Measurements from ENCODE around the gene COL6A1. TPM values are rescaled to one million over a fixed set of nuclear protein-coding genes. Genes with fewer than 3 reads are reported as not detected.
A peak's percentile ranks its signal among the peaks of the same experiment; 100 is the strongest.

The COL6A1 gene
- total RNA-seq, 1 experiment from 2014 or later, result 243 TPM

- Histone ChIP-seq H3K36me3 (replicated peaks; ENCODE audit: control insufficient read depth, insufficient read depth, low read length) (no peaks in the 10 kb centered on the region), H3K27me3 (ENCODE audit: control insufficient read depth, insufficient read depth, low read length) (no peaks in the 10 kb centered on the region), H3K4me3 (ENCODE audit: insufficient read depth, low read depth, low read length) (no peak overlapping the region)
- DNase-seq, result peak; percentile 63
These were observed 25.2 kb downstream of the COL6A1 start for GRCh38 chr21:46006547-46007491.

- Histone ChIP-seq H3K36me3 (replicated peaks; ENCODE audit: control insufficient read depth, insufficient read depth, low read length) (no peaks in the 10 kb centered on the region), H3K4me3 (ENCODE audit: insufficient read depth, low read depth, low read length) (no peak overlapping the region), H3K27me3 (ENCODE audit: control insufficient read depth, insufficient read depth, low read length) (no peaks in the 10 kb centered on the region)
- no peak for DNase-seq
These were observed 25.9 kb downstream of the COL6A1 start for GRCh38 chr21:46007492-46007868.

- Histone ChIP-seq H3K27me3 (ENCODE audit: control insufficient read depth, insufficient read depth, low read length) (no peaks in the 10 kb centered on the region), H3K4me3 (ENCODE audit: insufficient read depth, low read depth, low read length) (no peak overlapping the region), H3K36me3 (replicated peaks; ENCODE audit: control insufficient read depth, insufficient read depth, low read length) (no peaks in the 10 kb centered on the region)
- DNase-seq, result peak; percentile 51
These were observed 27.5 kb downstream of the COL6A1 start for GRCh38 chr21:46008893-46009621.

GRCh38 chr21:46009951-46010705, 28.6 kb downstream of the COL6A1 start:
- Histone ChIP-seq H3K27me3 (ENCODE audit: control insufficient read depth, insufficient read depth, low read length) (no peaks in the 10 kb centered on the region), H3K4me3 (ENCODE audit: insufficient read depth, low read depth, low read length) (no peak overlapping the region), H3K36me3 (replicated peaks; ENCODE audit: control insufficient read depth, insufficient read depth, low read length) (no peaks in the 10 kb centered on the region)
- peak; percentile 58 for DNase-seq

- no peaks in the 10 kb centered on the region for H3K36me3 ChIP-seq (replicated peaks; ENCODE audit: control insufficient read depth, insufficient read depth, low read length)
- no peaks in the 10 kb centered on the region for H3K27me3 ChIP-seq (ENCODE audit: control insufficient read depth, insufficient read depth, low read length)
- H3K4me3 ChIP-seq (ENCODE audit: insufficient read depth, low read depth, low read length), result no peak overlapping the region
- no peak for DNase-seq
These were observed 29.8 kb downstream of the COL6A1 start for GRCh38 chr21:46011267-46011967.

- H3K36me3 ChIP-seq (replicated peaks; ENCODE audit: control insufficient read depth, insufficient read depth, low read length), result no peaks in the 10 kb centered on the region
- no peaks in the 10 kb centered on the region for H3K27me3 ChIP-seq (ENCODE audit: control insufficient read depth, insufficient read depth, low read length)
- H3K4me3 ChIP-seq (ENCODE audit: insufficient read depth, low read depth, low read length), result no peak overlapping the region
- no peak for DNase-seq
These were observed 30.6 kb downstream of the COL6A1 start for GRCh38 chr21:46012154-46012553.

- H3K27me3 ChIP-seq (ENCODE audit: control insufficient read depth, insufficient read depth, low read length), result no peaks in the 10 kb centered on the region
- no peak for DNase-seq
- H3K36me3 ChIP-seq (replicated peaks; ENCODE audit: control insufficient read depth, insufficient read depth, low read length), result no peaks in the 10 kb centered on the region
- no peak overlapping the region for H3K4me3 ChIP-seq (ENCODE audit: insufficient read depth, low read depth, low read length)
These were observed 33.3 kb downstream of the COL6A1 start for GRCh38 chr21:46014828-46015227.

- Histone ChIP-seq H3K36me3 (replicated peaks; ENCODE audit: control insufficient read depth, insufficient read depth, low read length) (no peaks in the 10 kb centered on the region), H3K4me3 (ENCODE audit: insufficient read depth, low read depth, low read length) (no peak overlapping the region), H3K27me3 (ENCODE audit: control insufficient read depth, insufficient read depth, low read length) (no peaks in the 10 kb centered on the region)
- DNase-seq, result no peak
These were observed 35.6 kb downstream of the COL6A1 start for GRCh38 chr21:46017148-46017547.

GRCh38 chr21:46017695-46018094, 36.1 kb downstream of the COL6A1 start:
- Histone ChIP-seq H3K4me3 (ENCODE audit: insufficient read depth, low read depth, low read length) (no peak overlapping the region), H3K36me3 (replicated peaks; ENCODE audit: control insufficient read depth, insufficient read depth, low read length) (no peaks in the 10 kb centered on the region), H3K27me3 (ENCODE audit: control insufficient read depth, insufficient read depth, low read length) (no peaks in the 10 kb centered on the region)
- DNase-seq, result no peak

- DNase-seq, result no peak
- no peaks in the 10 kb centered on the region for H3K27me3 ChIP-seq (ENCODE audit: control insufficient read depth, insufficient read depth, low read length)
- H3K36me3 ChIP-seq (replicated peaks; ENCODE audit: control insufficient read depth, insufficient read depth, low read length), result no peaks in the 10 kb centered on the region
- no peak overlapping the region for H3K4me3 ChIP-seq (ENCODE audit: insufficient read depth, low read depth, low read length)
These were observed 37.0 kb downstream of the COL6A1 start for GRCh38 chr21:46018615-46019014.

- no peak overlapping the region for H3K4me3 ChIP-seq (ENCODE audit: insufficient read depth, low read depth, low read length)
- H3K36me3 ChIP-seq (replicated peaks; ENCODE audit: control insufficient read depth, insufficient read depth, low read length), result no peaks in the 10 kb centered on the region
- no peaks in the 10 kb centered on the region for H3K27me3 ChIP-seq (ENCODE audit: control insufficient read depth, insufficient read depth, low read length)
- no peak for DNase-seq
These were observed 39.0 kb downstream of the COL6A1 start for GRCh38 chr21:46020581-46020980.

- no peaks in the 10 kb centered on the region for H3K36me3 ChIP-seq (replicated peaks; ENCODE audit: control insufficient read depth, insufficient read depth, low read length)
- no peaks in the 10 kb centered on the region for H3K27me3 ChIP-seq (ENCODE audit: control insufficient read depth, insufficient read depth, low read length)
- no peak for DNase-seq
- H3K4me3 ChIP-seq (ENCODE audit: insufficient read depth, low read depth, low read length), result no peak overlapping the region
These were observed 39.8 kb downstream of the COL6A1 start for GRCh38 chr21:46021398-46021797.

GRCh38 chr21:46021978-46022544, 40.5 kb downstream of the COL6A1 start:
- Histone ChIP-seq H3K4me3 (ENCODE audit: insufficient read depth, low read depth, low read length) (no peak overlapping the region), H3K27me3 (ENCODE audit: control insufficient read depth, insufficient read depth, low read length) (no peaks in the 10 kb centered on the region), H3K36me3 (replicated peaks; ENCODE audit: control insufficient read depth, insufficient read depth, low read length) (no peaks in the 10 kb centered on the region)
- DNase-seq, result no peak

All from H7 (cell line).